Stimulated activated CD4-positive, alpha-beta T cell treated with anti-CD3 and anti-CD28 coated beads, Interleukin-4, amount 100 ng/mL, for 1 hour (primary cell): Measurements from ENCODE around the gene MAST4.

ENCODE experiments used
- DNase-seq: peaks from one replicate; pipeline ENCODE4 v3.0.0-alpha.2; 2020

MAST4 gene

GRCh38 chr5:67200809-67201562, 604.8 kb downstream of the MAST4 start:
- no peak for DNase-seq

- no peak for DNase-seq
Observed at GRCh38 chr5:67201897-67202549, 605.8 kb downstream of the MAST4 start.

- no peak for DNase-seq
Observed at GRCh38 chr5:67202828-67203227, 606.6 kb downstream of the MAST4 start.

GRCh38 chr5:67203701-67204074, 607.5 kb downstream of the MAST4 start:
- no peak for DNase-seq

GRCh38 chr5:67204821-67205220, 608.6 kb downstream of the MAST4 start:
- no peak for DNase-seq

- DNase-seq = no peak
Observed at GRCh38 chr5:67205981-67206380, 609.8 kb downstream of the MAST4 start.

GRCh38 chr5:67206461-67206860, 610.3 kb downstream of the MAST4 start:
- no peak for DNase-seq

- peak; percentile 74 for DNase-seq
Observed at GRCh38 chr5:67206929-67207328, 610.7 kb downstream of the MAST4 start.

- no peak for DNase-seq
Observed at GRCh38 chr5:67208403-67208802, 612.2 kb downstream of the MAST4 start.

GRCh38 chr5:67209141-67209771, 613.1 kb downstream of the MAST4 start:
- DNase-seq = no peak

- no peak for DNase-seq
Observed at GRCh38 chr5:67211926-67212325, 615.7 kb downstream of the MAST4 start.

- DNase-seq = no peak
Observed at GRCh38 chr5:67214036-67214435, 617.8 kb downstream of the MAST4 start.

- no peak for DNase-seq
Observed at GRCh38 chr5:67214707-67215447, 618.7 kb downstream of the MAST4 start.

- DNase-seq = peak; percentile 46
Observed at GRCh38 chr5:67215519-67216471, 619.6 kb downstream of the MAST4 start.

- DNase-seq = no peak
Observed at GRCh38 chr5:67216564-67216963, 620.4 kb downstream of the MAST4 start.
